ENCODE results near the gene CELF2.

DNA sequence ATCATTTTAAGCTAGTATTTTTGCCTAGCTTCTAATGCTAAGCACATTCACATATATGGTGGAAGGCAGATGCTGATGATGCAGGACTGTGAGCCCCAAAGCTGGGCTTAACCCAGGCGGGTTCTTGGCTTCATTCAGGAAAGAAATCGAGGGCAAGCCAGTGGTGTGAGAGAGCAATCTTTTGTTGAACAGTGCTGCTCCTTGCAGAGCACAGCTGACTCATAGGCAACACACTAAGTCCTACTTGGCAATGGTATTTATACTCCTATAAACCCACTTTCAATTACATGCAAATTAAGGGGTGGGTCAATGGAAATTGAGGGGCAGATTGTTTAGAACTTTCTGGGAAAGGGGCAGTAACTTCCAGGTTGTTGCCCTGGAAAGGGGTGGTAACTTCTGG is 42.0 kb upstream of the CELF2 start:
- TF ChIP-seq POLR2A (IDR thresholded peaks at IDR 0.05): no peak
- TF ChIP-seq, protein P1, sequence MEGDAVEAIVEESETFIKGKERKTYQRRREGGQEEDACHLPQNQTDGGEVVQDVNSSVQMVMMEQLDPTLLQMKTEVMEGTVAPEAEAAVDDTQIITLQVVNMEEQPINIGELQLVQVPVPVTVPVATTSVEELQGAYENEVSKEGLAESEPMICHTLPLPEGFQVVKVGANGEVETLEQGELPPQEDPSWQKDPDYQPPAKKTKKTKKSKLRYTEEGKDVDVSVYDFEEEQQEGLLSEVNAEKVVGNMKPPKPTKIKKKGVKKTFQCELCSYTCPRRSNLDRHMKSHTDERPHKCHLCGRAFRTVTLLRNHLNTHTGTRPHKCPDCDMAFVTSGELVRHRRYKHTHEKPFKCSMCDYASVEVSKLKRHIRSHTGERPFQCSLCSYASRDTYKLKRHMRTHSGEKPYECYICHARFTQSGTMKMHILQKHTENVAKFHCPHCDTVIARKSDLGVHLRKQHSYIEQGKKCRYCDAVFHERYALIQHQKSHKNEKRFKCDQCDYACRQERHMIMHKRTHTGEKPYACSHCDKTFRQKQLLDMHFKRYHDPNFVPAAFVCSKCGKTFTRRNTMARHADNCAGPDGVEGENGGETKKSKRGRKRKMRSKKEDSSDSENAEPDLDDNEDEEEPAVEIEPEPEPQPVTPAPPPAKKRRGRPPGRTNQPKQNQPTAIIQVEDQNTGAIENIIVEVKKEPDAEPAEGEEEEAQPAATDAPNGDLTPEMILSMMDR (IDR thresholded peaks at IDR 0.05): no peak

All from body of pancreas (tissue), 4 donors.